T-cell (primary cell): ENCODE measurements around the gene FAM219A. TPM values are rescaled to one million over a fixed set of nuclear protein-coding genes. Genes with fewer than 3 reads are reported as not detected.

ENCODE experiments used
- ATAC-seq, 4 experiments: fragments of 200-7000 bp in 3 of 4; fragments of 150-1000 bp in 1 of 4; cut with Tn5 transposase; replicated peaks in 1 of 4; 1 replicate in 3 of 4; 2 replicates in 1 of 4; pipeline ENCODE4 v1.10.0; 2021; ENCODE audit warnings: moderate library complexity in 3 of 4, mild to moderate bottlenecking in 2 of 4, moderate number of reproducible peaks in 1 of 4
- CTCF ChIA-PET, 2 donors: fragments of 300-600 bp; sonication (Branson Sonifier 250); formaldehyde crosslinking; loops; one replicate each; lab custom pipeline; 2022; ENCODE audit warnings: antibody characterized with exemption in 2 of 2; lab: Charles Lee
- POLR2A ChIA-PET, 2 donors: fragments of 300-600 bp; sonication (Branson Sonifier 250); formaldehyde crosslinking; loops; one replicate each; lab custom pipeline; 2022; ENCODE audit warnings: antibody characterized with exemption in 2 of 2; lab: Charles Lee
- DNase-seq, 35 experiments: peaks; one replicate each; pipeline versions ENCODE4 v3.0.0 to v3.0.0-alpha.2; 2013 to 2023
- H3K27ac ChIP-seq: one replicate; pipeline ENCODE4 v1.5.1; 2013; ENCODE audit warnings: low read length
- H3K27me3 ChIP-seq, 2 experiments: replicated peaks in 1 of 2; 1 replicate in 1 of 2; 2 replicates in 1 of 2; pipeline versions ENCODE4 v1.6.1 to v1.7.0; 2013; ENCODE audit warnings: low read length in 1 of 2, mixed read lengths in 1 of 2; ENCODE audit not compliant: control insufficient read depth in 2 of 2, insufficient read depth in 2 of 2; ENCODE audit errors: extremely low read depth in 1 of 2
- H3K36me3 ChIP-seq, 2 donors: 1 replicate in 1 of 2; 2 replicates in 1 of 2; pipeline versions ENCODE4 v1.6.1 to v1.7.0; 2013; ENCODE audit warnings: low read length in 1 of 2; ENCODE audit not compliant: control insufficient read depth in 2 of 2, insufficient read depth in 1 of 2; ENCODE audit errors: extremely low read depth in 1 of 2
- H3K4me1 ChIP-seq, 2 experiments: 1 replicate in 1 of 2; 2 replicates in 1 of 2; pipeline versions ENCODE4 v1.6.1 to v1.7.0; 2013; ENCODE audit warnings: low read length in 2 of 2, mixed read lengths in 1 of 2; ENCODE audit not compliant: insufficient read depth in 2 of 2, control insufficient read depth in 1 of 2; ENCODE audit errors: extremely low read depth in 1 of 2
- H3K4me3 ChIP-seq, 2 donors: 1 replicate in 1 of 2; 2 replicates in 1 of 2; pipeline versions ENCODE4 v1.5.1 to v1.7.0; 2013; ENCODE audit warnings: mild to moderate bottlenecking in 2 of 2, low read length in 1 of 2, moderate library complexity in 1 of 2; ENCODE audit not compliant: control insufficient read depth in 1 of 2; ENCODE audit errors: extremely low read depth in 1 of 2
- H3K9me3 ChIP-seq: 2 replicates; pipeline ENCODE4 v1.7.0; 2013
- H3K27ac Mint-ChIP-seq, 2 donors: one replicate each; pipeline ENCODE4 v1.8.0; 2020 to 2021; ENCODE audit warnings: mild to moderate bottlenecking in 2 of 2, mixed read lengths in 2 of 2
- H3K27me3 Mint-ChIP-seq, 2 donors: one replicate each; pipeline ENCODE4 v1.8.0; 2021 to 2022; ENCODE audit warnings: mixed read lengths in 2 of 2
- H3K36me3 Mint-ChIP-seq: one replicate; pipeline ENCODE4 v1.8.0; 2021; ENCODE audit warnings: mixed read lengths
- H3K4me1 Mint-ChIP-seq, 3 donors: one replicate each; pipeline ENCODE4 v1.8.0; 2020 to 2022; ENCODE audit warnings: mixed read lengths in 3 of 3, mild to moderate bottlenecking in 1 of 3
- H3K4me3 Mint-ChIP-seq, 3 donors: one replicate each; pipeline ENCODE4 v1.8.0; 2020 to 2022; ENCODE audit warnings: mild to moderate bottlenecking in 3 of 3, mixed read lengths in 3 of 3, moderate library complexity in 3 of 3
- H3K9me3 Mint-ChIP-seq, 3 donors: one replicate each; pipeline ENCODE4 v1.8.0; 2020 to 2022; ENCODE audit warnings: mixed read lengths in 3 of 3
- WGBS: methylation state at CpG from one replicate; pipeline ENCODE4 v1.1.5; 2013; ENCODE audit warnings: missing lambda C conversion rate; ENCODE audit not compliant: insufficient coverage; 5-methylcytosine and 5-hydroxymethylcytosine counted together
- total RNA-seq, 35 experiments: library from RNA in 6 of 35; stranded (reverse) in 6 of 35; fragments of 120-200 nt in 1 of 35; gene quantifications; one replicate each; pipeline versions ENCODE4 v1.2.1 to v1.2.4 and lab custom pipeline; 2013 to 2026

FAM219A gene
- total RNA-seq, 5 donors from 2014 or later (not counting 1 experiment from before 2014, with no cell fraction given) = 10.7 to 20.7 (median 18.7) TPM

- no peaks in the 10 kb centered on the region for H3K9me3 Mint-ChIP-seq
- H3K4me3 Mint-ChIP-seq = no peak overlapping the region
- Histone ChIP-seq H3K4me1 (peaks cover 0 to 2% of the 10 kb centered on the region in 2 experiments), H3K27me3 (peaks cover 0 to 9% of the 10 kb centered on the region in 2 experiments), H3K27ac (no peak overlapping the region), H3K9me3 (no peaks in the 10 kb centered on the region), H3K4me3 (no peak overlapping the region), H3K36me3 (no peaks in the 10 kb centered on the region)
- no peaks in the 10 kb centered on the region for H3K36me3 Mint-ChIP-seq
- DNase-seq (no peak), ATAC-seq (no peak)
- POLR2A ChIA-PET = no interaction called here
- no peaks in the 10 kb centered on the region for H3K4me1 Mint-ChIP-seq
- no peak overlapping the region for H3K27ac Mint-ChIP-seq
- peaks cover 0 to 7% of the 10 kb centered on the region in 2 donors for H3K27me3 Mint-ChIP-seq
- WGBS = 72% methylated on average over 3 of the region's 6 CpGs
- CTCF ChIA-PET = interaction anchor here in 1 of 2 donors (0.7 kb wide), 1 partner anchor 99 kb away, joined by 3 read pairs; no protein-coding TSS in a partner anchor
Observed at GRCh38 chr9:34502891-34503290, 44.5 kb upstream of the FAM219A start.

GRCh38 chr9:34502471-34502870 lies 44.1 kb upstream of the FAM219A start:
- Mint-ChIP-seq H3K27me3 (peaks cover 0 to 9% of the 10 kb centered on the region in 2 donors), H3K9me3 (no peaks in the 10 kb centered on the region), H3K27ac (no peak overlapping the region), H3K4me1 (no peaks in the 10 kb centered on the region), H3K36me3 (no peaks in the 10 kb centered on the region), H3K4me3 (no peak overlapping the region)
- ChIA-PET POLR2A (no interaction called here), CTCF (interaction anchor here in 1 of 2 donors (2.5 kb wide), 1 partner anchor 99 kb away, joined by 9 read pairs; no protein-coding TSS in a partner anchor)
- WGBS = 68% methylated on average over 10 of the region's 10 CpGs
- H3K27me3 ChIP-seq = peaks cover 0 to 9% of the 10 kb centered on the region in 2 experiments
- H3K36me3 ChIP-seq = no peaks in the 10 kb centered on the region
- H3K4me1 ChIP-seq = peaks cover 0 to 2% of the 10 kb centered on the region in 2 experiments
- H3K27ac ChIP-seq = no peak overlapping the region
- no peak for DNase-seq
- ATAC-seq = no peak
- no peaks in the 10 kb centered on the region for H3K9me3 ChIP-seq
- no peak overlapping the region for H3K4me3 ChIP-seq

GRCh38 chr9:34501889-34502425 lies 43.6 kb upstream of the FAM219A start:
- no peaks in the 10 kb centered on the region for H3K4me1 Mint-ChIP-seq
- H3K36me3 ChIP-seq = no peaks in the 10 kb centered on the region
- H3K4me3 Mint-ChIP-seq = no peak overlapping the region
- no peaks in the 10 kb centered on the region for H3K9me3 ChIP-seq
- DNase-seq (no peak), ATAC-seq (no peak)
- H3K27ac Mint-ChIP-seq = no peak overlapping the region
- POLR2A ChIA-PET = no interaction called here
- H3K4me1 ChIP-seq = peaks cover 0 to 2% of the 10 kb centered on the region in 2 experiments
- H3K4me3 ChIP-seq = no peak overlapping the region
- no peak overlapping the region for H3K27ac ChIP-seq
- H3K36me3 Mint-ChIP-seq = no peaks in the 10 kb centered on the region
- CTCF ChIA-PET = interaction anchor here (0.5 to 2.5 kb wide), 6 partner anchors 62 to 155 kb away, joined by 3 to 9 read pairs (median 4); no protein-coding TSS in a partner anchor
- WGBS = 52% methylated on average over 3 of the region's 5 CpGs
- H3K27me3 Mint-ChIP-seq = peaks cover 0 to 12% of the 10 kb centered on the region in 2 donors
- peaks cover 0 to 9% of the 10 kb centered on the region in 2 experiments for H3K27me3 ChIP-seq
- no peaks in the 10 kb centered on the region for H3K9me3 Mint-ChIP-seq

- Mint-ChIP-seq H3K9me3 (no peaks in the 10 kb centered on the region), H3K27ac (no peak overlapping the region), H3K36me3 (no peaks in the 10 kb centered on the region), H3K4me1 (no peaks in the 10 kb centered on the region), H3K4me3 (no peak overlapping the region), H3K27me3 (peaks cover 0 to 12% of the 10 kb centered on the region in 2 donors)
- Histone ChIP-seq H3K36me3 (no peaks in the 10 kb centered on the region), H3K9me3 (no peaks in the 10 kb centered on the region), H3K4me3 (no peak overlapping the region), H3K27ac (no peak overlapping the region), H3K4me1 (peaks cover 0 to 2% of the 10 kb centered on the region in 2 experiments), H3K27me3 (peaks cover 0 to 6% of the 10 kb centered on the region in 2 experiments)
- ATAC-seq (no peak), DNase-seq (no peak)
- POLR2A ChIA-PET = no interaction called here
- CTCF ChIA-PET = interaction anchor here (0.5 to 2.5 kb wide), 11 partner anchors 9 to 169 kb away, joined by 3 to 11 read pairs (median 4); no protein-coding TSS in a partner anchor
- WGBS = no CpG with 5 or more reads among the region's 2 CpGs
Observed at GRCh38 chr9:34501372-34501771, 43.0 kb upstream of the FAM219A start.

- Histone ChIP-seq H3K4me1 (peaks cover 0 to 2% of the 10 kb centered on the region in 2 experiments), H3K36me3 (no peaks in the 10 kb centered on the region), H3K4me3 (no peak overlapping the region), H3K9me3 (no peaks in the 10 kb centered on the region), H3K27ac (no peak overlapping the region), H3K27me3 (peaks cover 0 to 5% of the 10 kb centered on the region in 2 experiments)
- WGBS = 0% methylated on average over 1 of the region's 6 CpGs
- POLR2A ChIA-PET = no interaction called here
- ATAC-seq (peak; percentile 69 to 81 (median 75)), DNase-seq (peak; percentile 24 to 80 (median 59))
- Mint-ChIP-seq H3K4me1 (no peaks in the 10 kb centered on the region), H3K9me3 (no peaks in the 10 kb centered on the region), H3K27me3 (peaks cover 0 to 12% of the 10 kb centered on the region in 2 donors), H3K4me3 (no peak overlapping the region), H3K27ac (no peak overlapping the region), H3K36me3 (no peaks in the 10 kb centered on the region)
- CTCF ChIA-PET = interaction anchor here (0.6 to 2.5 kb wide), 10 partner anchors 9 to 169 kb away, joined by 3 to 11 read pairs (median 4); no protein-coding TSS in a partner anchor
Observed at GRCh38 chr9:34500623-34501267, 42.4 kb upstream of the FAM219A start.

- no peak overlapping the region for H3K27ac ChIP-seq
- Mint-ChIP-seq H3K4me3 (no peak overlapping the region), H3K9me3 (no peaks in the 10 kb centered on the region), H3K4me1 (no peaks in the 10 kb centered on the region), H3K27me3 (peaks cover 0 to 12% of the 10 kb centered on the region in 2 donors), H3K27ac (no peak overlapping the region), H3K36me3 (no peaks in the 10 kb centered on the region)
- no peak for DNase-seq
- no CpG with 5 or more reads among the region's 2 CpGs for WGBS
- H3K4me1 ChIP-seq = peaks cover 0 to 2% of the 10 kb centered on the region in 2 experiments
- CTCF ChIA-PET = interaction anchor here in 1 of 2 donors (1.2 kb wide), 1 partner anchor 61 kb away, joined by 4 read pairs; no protein-coding TSS in a partner anchor
- H3K27me3 ChIP-seq = peaks cover 0 to 8% of the 10 kb centered on the region in 2 experiments
- ATAC-seq = no peak
- no peak overlapping the region for H3K4me3 ChIP-seq
- H3K36me3 ChIP-seq = no peaks in the 10 kb centered on the region
- POLR2A ChIA-PET = no interaction called here
- H3K9me3 ChIP-seq = no peaks in the 10 kb centered on the region
Observed at GRCh38 chr9:34499076-34499475, 40.7 kb upstream of the FAM219A start.
